H1 (cell line): Measurements from ENCODE around the gene VAMP2.

Experiments
- EP300 ChIP-seq, 2 experiments: IDR thresholded peaks; 1 replicate in 1 of 2; 2 replicates in 1 of 2; pipeline ENCODE4 v1.6.1; 2011 to 2012; ENCODE audit warnings: low read depth in 2 of 2, low read length in 2 of 2, mild to moderate bottlenecking in 2 of 2, borderline replicate concordance in 1 of 2, inconsistent platforms in 1 of 2, moderate library complexity in 1 of 2
- EZH2 ChIP-seq: fragments of 200-600 bp; sonication (generic); IDR thresholded peaks from 2 replicates; pipeline ENCODE4 v1.7.1; 2012; ENCODE audit warnings: low read depth, mild to moderate bottlenecking, moderate library complexity, low read length, inconsistent platforms; ENCODE audit not compliant: severe bottlenecking
- SRF ChIP-seq: IDR thresholded peaks from 2 replicates; pipeline ENCODE4 v1.6.1; 2011; ENCODE audit warnings: mild to moderate bottlenecking, low read depth, low read length, moderate library complexity
- SUZ12 ChIP-seq: fragments of 200-600 bp; sonication (generic); IDR thresholded peaks from 2 replicates; pipeline ENCODE4 v1.6.1; 2012; ENCODE audit warnings: mild to moderate bottlenecking, inconsistent platforms, low read length, moderate library complexity, mixed read lengths
- TCF12 ChIP-seq: IDR thresholded peaks from 2 replicates; pipeline ENCODE4 v1.6.1; 2011; ENCODE audit warnings: low read depth, mild to moderate bottlenecking, low read length
- TF ChIP-seq, protein P1 (sequence below), 3 experiments: IDR thresholded peaks; 1 replicate in 2 of 3; 2 replicates in 1 of 3; pipeline versions ENCODE4 v1.5.1 to v1.6.1; 2011; ENCODE audit warnings: low read length in 3 of 3, mild to moderate bottlenecking in 3 of 3, inconsistent platforms in 2 of 3, low read depth in 1 of 3, moderate library complexity in 1 of 3; ENCODE audit not compliant: insufficient read depth in 1 of 3; ENCODE audit errors: control extremely low read depth in 1 of 3

DNA sequence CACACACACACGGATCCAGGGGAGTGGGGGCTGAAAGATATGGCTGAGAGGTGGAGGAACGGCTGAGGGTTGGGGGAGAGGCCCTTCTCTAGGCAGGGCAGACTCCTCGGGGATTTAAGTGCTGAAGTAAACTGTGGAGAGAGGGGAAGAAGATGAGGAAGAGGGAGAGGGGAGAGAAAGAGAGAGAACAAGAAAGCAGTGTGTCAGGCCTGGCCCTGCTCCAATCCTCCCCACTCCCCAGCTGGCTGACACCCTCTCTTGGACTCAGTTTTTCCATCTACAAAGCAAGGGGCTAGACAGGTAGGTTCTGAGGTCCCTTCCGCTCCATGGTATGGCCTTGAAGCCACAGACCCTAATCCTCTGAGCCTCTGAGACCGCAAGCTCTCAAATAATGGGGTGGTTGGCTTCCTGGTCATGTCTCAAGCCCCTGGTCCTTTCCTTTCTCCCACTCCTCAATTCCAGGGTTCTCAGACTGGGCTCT, 2.0 kb downstream of the VAMP2 start:
- TF ChIP-seq, protein P1, sequence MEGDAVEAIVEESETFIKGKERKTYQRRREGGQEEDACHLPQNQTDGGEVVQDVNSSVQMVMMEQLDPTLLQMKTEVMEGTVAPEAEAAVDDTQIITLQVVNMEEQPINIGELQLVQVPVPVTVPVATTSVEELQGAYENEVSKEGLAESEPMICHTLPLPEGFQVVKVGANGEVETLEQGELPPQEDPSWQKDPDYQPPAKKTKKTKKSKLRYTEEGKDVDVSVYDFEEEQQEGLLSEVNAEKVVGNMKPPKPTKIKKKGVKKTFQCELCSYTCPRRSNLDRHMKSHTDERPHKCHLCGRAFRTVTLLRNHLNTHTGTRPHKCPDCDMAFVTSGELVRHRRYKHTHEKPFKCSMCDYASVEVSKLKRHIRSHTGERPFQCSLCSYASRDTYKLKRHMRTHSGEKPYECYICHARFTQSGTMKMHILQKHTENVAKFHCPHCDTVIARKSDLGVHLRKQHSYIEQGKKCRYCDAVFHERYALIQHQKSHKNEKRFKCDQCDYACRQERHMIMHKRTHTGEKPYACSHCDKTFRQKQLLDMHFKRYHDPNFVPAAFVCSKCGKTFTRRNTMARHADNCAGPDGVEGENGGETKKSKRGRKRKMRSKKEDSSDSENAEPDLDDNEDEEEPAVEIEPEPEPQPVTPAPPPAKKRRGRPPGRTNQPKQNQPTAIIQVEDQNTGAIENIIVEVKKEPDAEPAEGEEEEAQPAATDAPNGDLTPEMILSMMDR (IDR thresholded peaks at IDR 0.05; ENCODE audit: control extremely low read depth in 1 of 3, insufficient read depth in 1 of 3, low read depth in 1 of 3, low read length in 3 of 3): no peak
- TF ChIP-seq EZH2: no peak
- TF ChIP-seq TCF12: no peak
- TF ChIP-seq SUZ12: no peak
- TF ChIP-seq SRF: no peak
- TF ChIP-seq EP300 (IDR thresholded peaks at IDR 0.05; ENCODE audit: borderline replicate concordance in 1 of 2, low read depth in 2 of 2, low read length in 2 of 2): no peak
